ENCODE results near the gene VIM.

The VIM gene

GRCh38 chr10:17228091-17229015 lies at the start of gene VIM:
Gene VIM (plus strand): TSS chr10:17228241. CDS start chr10:17229423, 1,182 bp downstream.
- H3K9ac ChIP-seq (ENCODE audit: low read depth, low read length, poor library complexity, severe bottlenecking), result peak within 1 kb of the TSS; percentile 99
- H3K9me3 ChIP-seq (ENCODE audit: insufficient read depth, low read depth, low read length), result no peaks in the 10 kb centered on the region
- H3F3A ChIP-seq (ENCODE audit: low read depth), result peaks cover 17% of the 10 kb centered on the region
- no peaks in the 10 kb centered on the region for H3K9me2 ChIP-seq (replicated peaks; ENCODE audit: low read depth, low read length)
- peak within 1 kb of the TSS; percentile 76 for H2AFZ ChIP-seq (ENCODE audit: low read length)
- peak within 1 kb of the TSS; percentile 91 for H3K4me3 ChIP-seq (ENCODE audit: low read length, poor library complexity, severe bottlenecking)
- H3K4me2 ChIP-seq (ENCODE audit: low read depth, low read length, poor library complexity, severe bottlenecking), result peak within 1 kb of the TSS; percentile 95
- H4K20me1 ChIP-seq (ENCODE audit: insufficient read depth, low read length, poor library complexity, severe bottlenecking), result peaks cover 36% of the 10 kb centered on the region
- peaks cover 55% of the 10 kb centered on the region for H3K79me2 ChIP-seq (ENCODE audit: insufficient read depth, low read length)
- TF ChIP-seq CTCF (conservative IDR thresholded peaks at IDR 0.05; ENCODE audit: low read length) (no peak), EZH2phosphoT487 (IDR thresholded peaks at IDR 0.05; ENCODE audit: borderline replicate concordance) (no peak)
- H3K4me1 ChIP-seq (ENCODE audit: insufficient read depth, low read length, poor library complexity, severe bottlenecking), result peaks cover 49% of the 10 kb centered on the region
- no peaks in the 10 kb centered on the region for H3K27me3 ChIP-seq (ENCODE audit: insufficient read depth, low read length, poor library complexity, severe bottlenecking)
- peaks cover 24% of the 10 kb centered on the region for H3K36me3 ChIP-seq (ENCODE audit: insufficient read depth, low read length)

GRCh38 chr10:17179002-17179401 lies 49.0 kb upstream of the VIM start:
- H3K79me2 ChIP-seq (ENCODE audit: insufficient read depth, low read length), result no peaks in the 10 kb centered on the region
- no peak overlapping the region for H3K9ac ChIP-seq (ENCODE audit: low read depth, low read length, poor library complexity, severe bottlenecking)
- peaks cover 20% of the 10 kb centered on the region for H3K4me1 ChIP-seq (ENCODE audit: insufficient read depth, low read length, poor library complexity, severe bottlenecking)
- H3K36me3 ChIP-seq (ENCODE audit: insufficient read depth, low read length), result no peaks in the 10 kb centered on the region
- no peaks in the 10 kb centered on the region for H4K20me1 ChIP-seq (ENCODE audit: insufficient read depth, low read length, poor library complexity, severe bottlenecking)
- no peak overlapping the region for H2AFZ ChIP-seq (ENCODE audit: low read length)
- TF ChIP-seq EZH2phosphoT487 (IDR thresholded peaks at IDR 0.05; ENCODE audit: borderline replicate concordance) (no peak), CTCF (conservative IDR thresholded peaks at IDR 0.05; ENCODE audit: low read length) (no peak)
- no peak overlapping the region for H3K4me3 ChIP-seq (ENCODE audit: low read length, poor library complexity, severe bottlenecking)
- no peaks in the 10 kb centered on the region for H3K27me3 ChIP-seq (ENCODE audit: insufficient read depth, low read length, poor library complexity, severe bottlenecking)
- no peak overlapping the region for H3K4me2 ChIP-seq (ENCODE audit: low read depth, low read length, poor library complexity, severe bottlenecking)
- H3K9me3 ChIP-seq (ENCODE audit: insufficient read depth, low read depth, low read length), result no peaks in the 10 kb centered on the region
- H3F3A ChIP-seq (ENCODE audit: low read depth), result no peaks in the 10 kb centered on the region
- H3K9me2 ChIP-seq (replicated peaks; ENCODE audit: low read depth, low read length), result no peaks in the 10 kb centered on the region

- Histone ChIP-seq H4K20me1 (ENCODE audit: insufficient read depth, low read length, poor library complexity, severe bottlenecking) (no peaks in the 10 kb centered on the region), H3K79me2 (ENCODE audit: insufficient read depth, low read length) (no peaks in the 10 kb centered on the region), H3K36me3 (ENCODE audit: insufficient read depth, low read length) (no peaks in the 10 kb centered on the region), H3K27me3 (ENCODE audit: insufficient read depth, low read length, poor library complexity, severe bottlenecking) (no peaks in the 10 kb centered on the region), H3K9me2 (replicated peaks; ENCODE audit: low read depth, low read length) (no peaks in the 10 kb centered on the region), H3K4me1 (ENCODE audit: insufficient read depth, low read length, poor library complexity, severe bottlenecking) (peaks cover 12% of the 10 kb centered on the region), H3F3A (ENCODE audit: low read depth) (no peaks in the 10 kb centered on the region), H3K9me3 (ENCODE audit: insufficient read depth, low read depth, low read length) (no peaks in the 10 kb centered on the region), H2AFZ (ENCODE audit: low read length) (no peak overlapping the region), H3K9ac (ENCODE audit: low read depth, low read length, poor library complexity, severe bottlenecking) (no peak overlapping the region), H3K4me2 (ENCODE audit: low read depth, low read length, poor library complexity, severe bottlenecking) (no peak overlapping the region), H3K4me3 (ENCODE audit: low read length, poor library complexity, severe bottlenecking) (no peak overlapping the region)
- no peak for TF ChIP-seq EZH2phosphoT487 (IDR thresholded peaks at IDR 0.05; ENCODE audit: borderline replicate concordance)
- TF ChIP-seq CTCF (conservative IDR thresholded peaks at IDR 0.05; ENCODE audit: low read length), result no peak
Measured at GRCh38 chr10:17181110-17181509, 46.9 kb upstream of the VIM start.

Data from Loucy (cell line).